ENCODE measurements around the gene HOXB7. TPM values are rescaled to one million over a fixed set of nuclear protein-coding genes. Genes with fewer than 3 reads are reported as not detected.

HOXB7 gene
- total RNA-seq, 4 donors from 2014 or later: 5.3 to 11.5 (median 8.4) TPM

GRCh38 chr17:48609759-48610281, 997 bp downstream of the HOXB7 start:
- no peak for TF ChIP-seq CTCF (IDR thresholded peaks at IDR 0.05)
- no peak for DNase-seq (ENCODE audit: low spot score)
- no peak for ATAC-seq (ENCODE audit: low FRiP score)

GRCh38 chr17:48609033-48609432, 1.8 kb downstream of the HOXB7 start:
- no peak for TF ChIP-seq CTCF (IDR thresholded peaks at IDR 0.05)
- no peak for DNase-seq (ENCODE audit: low spot score)
- ATAC-seq (ENCODE audit: low FRiP score): no peak

- no peak for ATAC-seq (ENCODE audit: low FRiP score)
- DNase-seq (ENCODE audit: low spot score): no peak
- no peak for TF ChIP-seq CTCF (IDR thresholded peaks at IDR 0.05)
Observed at GRCh38 chr17:48608494-48608834, 2.4 kb downstream of the HOXB7 start.

GRCh38 chr17:48606892-48607614, 3.8 kb downstream of the HOXB7 start:
- ATAC-seq (ENCODE audit: low FRiP score) (no peak), DNase-seq (ENCODE audit: low spot score) (no peak)
- TF ChIP-seq CTCF (IDR thresholded peaks at IDR 0.05): no peak

GRCh38 chr17:48605991-48606891, 4.6 kb downstream of the HOXB7 start:
- TF ChIP-seq CTCF (IDR thresholded peaks at IDR 0.05): no peak
- no peak for DNase-seq (ENCODE audit: low spot score)
- ATAC-seq (ENCODE audit: low FRiP score): no peak

- TF ChIP-seq CTCF (IDR thresholded peaks at IDR 0.05): no peak
- no peak for ATAC-seq (ENCODE audit: low FRiP score)
- no peak for DNase-seq (ENCODE audit: low spot score)
Observed at GRCh38 chr17:48605409-48605919, 5.4 kb downstream of the HOXB7 start.

Data from omental fat pad (tissue), 4 donors.